VCaP (cell line): ENCODE measurements around the gene NLRX1.
A peak's percentile ranks its signal among the peaks of the same experiment; 100 is the strongest.

Source experiments
- H3K27ac ChIP-seq: fragments of 450-650 bp; 2 replicates; pipeline ENCODE4 v1.5.1; 2017
- CTCF ChIP-seq: fragments of 450-650 bp; conservative IDR thresholded peaks from 2 replicates; pipeline ENCODE4 v1.5.1; 2017; ENCODE audit warnings: mild to moderate bottlenecking, moderate library complexity

The NLRX1 gene

DNA sequence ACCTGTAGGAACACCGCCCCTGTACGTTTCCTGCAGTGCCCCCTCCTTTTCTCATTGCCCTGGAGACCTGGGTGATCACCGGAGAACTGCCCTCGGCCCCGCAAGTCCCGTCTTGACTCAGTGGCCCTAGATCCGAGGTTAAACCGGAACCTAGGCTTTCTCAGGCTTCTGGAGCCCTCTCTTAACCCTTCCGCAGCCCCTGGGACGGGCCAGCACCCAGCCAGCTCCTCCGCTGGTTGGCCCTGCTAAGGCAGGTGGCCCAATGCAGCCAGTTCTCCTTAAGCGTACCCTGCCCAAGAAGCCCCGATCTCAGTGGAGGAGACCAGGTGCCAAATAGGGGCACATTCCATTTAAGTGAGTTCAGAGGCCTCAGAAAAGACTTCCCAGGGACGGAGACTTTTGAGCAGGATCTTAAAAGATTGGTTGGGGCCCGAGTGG lies 776 bp downstream of the NLRX1 start:
- no peak for TF ChIP-seq CTCF
- peak overlapping the region; percentile 88 for H3K27ac ChIP-seq

- no peak overlapping the region for H3K27ac ChIP-seq
- no peak for TF ChIP-seq CTCF
Measured at GRCh38 chr11:119172513-119172912, 4.0 kb downstream of the NLRX1 start.

DNA sequence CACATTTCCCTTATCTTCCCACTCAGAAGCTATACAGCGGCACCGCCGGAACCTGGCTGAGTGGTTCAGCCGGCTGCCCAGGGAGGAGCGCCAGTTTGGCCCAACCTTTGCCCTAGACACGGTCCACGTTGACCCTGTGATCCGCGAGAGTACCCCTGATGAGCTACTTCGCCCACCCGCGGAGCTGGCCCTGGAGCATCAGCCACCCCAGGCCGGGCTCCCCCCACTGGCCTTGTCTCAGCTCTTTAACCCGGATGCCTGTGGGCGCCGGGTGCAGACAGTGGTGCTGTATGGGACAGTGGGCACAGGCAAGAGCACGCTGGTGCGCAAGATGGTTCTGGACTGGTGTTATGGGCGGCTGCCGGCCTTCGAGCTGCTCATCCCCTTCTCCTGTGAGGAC lies 4.9 kb downstream of the NLRX1 start:
- H3K27ac ChIP-seq = no peak overlapping the region
- TF ChIP-seq CTCF = no peak

DNA sequence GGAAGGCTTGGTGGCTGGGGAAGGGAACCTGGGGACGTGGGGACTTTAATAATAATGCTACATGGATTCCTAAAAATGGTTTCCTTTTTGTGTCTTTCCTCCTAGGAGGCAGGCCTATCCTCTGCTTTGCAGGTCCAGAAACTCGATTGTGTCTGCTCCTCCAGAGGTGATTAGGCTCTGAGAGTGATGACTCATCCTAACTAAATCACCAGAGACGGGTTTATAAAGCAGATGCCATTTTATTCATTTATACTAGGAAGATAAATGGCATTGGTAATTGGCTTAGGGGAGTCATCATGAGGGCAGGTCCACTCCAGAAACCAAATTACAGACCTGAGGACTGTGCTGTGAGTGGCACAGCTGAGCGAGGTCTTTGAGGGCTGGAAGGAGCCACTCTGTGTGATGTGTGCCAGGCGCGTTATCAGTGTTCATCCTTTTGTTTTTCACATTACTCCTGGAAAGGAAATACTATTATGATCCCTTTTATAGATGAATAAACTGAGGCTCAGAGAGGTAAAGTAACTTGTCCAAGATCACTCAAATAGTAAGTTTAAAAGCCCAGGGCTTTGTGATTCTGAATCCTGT lies 7.1 kb downstream of the NLRX1 start:
- H3K27ac ChIP-seq = no peak overlapping the region
- TF ChIP-seq CTCF = no peak

DNA sequence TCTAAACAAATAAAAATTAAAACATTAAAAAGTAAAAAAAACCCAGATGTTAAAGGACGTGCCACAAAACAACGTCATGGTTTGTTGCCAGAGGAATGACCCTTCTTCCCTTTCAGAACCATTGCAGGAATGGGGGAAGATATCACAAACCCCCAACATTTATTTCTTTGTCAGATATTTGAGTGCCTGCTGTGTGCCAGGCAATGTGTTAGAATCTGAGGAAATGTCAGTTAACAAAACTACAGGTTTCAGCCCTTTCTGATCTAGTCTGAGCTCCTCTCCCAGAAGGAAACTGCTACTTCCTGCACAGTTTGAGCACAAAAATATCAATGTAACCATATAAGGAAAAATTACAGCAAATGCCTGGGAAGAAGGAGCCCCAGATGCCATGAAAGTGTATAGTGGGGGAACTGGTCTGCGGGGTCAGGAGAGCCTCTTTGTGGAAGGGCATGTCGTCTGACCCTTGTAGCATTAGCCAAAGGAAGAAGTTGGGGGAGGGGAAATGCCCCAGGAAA lies 9.7 kb downstream of the NLRX1 start:
- no peak for TF ChIP-seq CTCF
- H3K27ac ChIP-seq = no peak overlapping the region

GRCh38 chr11:119179342-119179741 lies 10.8 kb downstream of the NLRX1 start:
- H3K27ac ChIP-seq = no peak overlapping the region
- TF ChIP-seq CTCF = no peak

DNA sequence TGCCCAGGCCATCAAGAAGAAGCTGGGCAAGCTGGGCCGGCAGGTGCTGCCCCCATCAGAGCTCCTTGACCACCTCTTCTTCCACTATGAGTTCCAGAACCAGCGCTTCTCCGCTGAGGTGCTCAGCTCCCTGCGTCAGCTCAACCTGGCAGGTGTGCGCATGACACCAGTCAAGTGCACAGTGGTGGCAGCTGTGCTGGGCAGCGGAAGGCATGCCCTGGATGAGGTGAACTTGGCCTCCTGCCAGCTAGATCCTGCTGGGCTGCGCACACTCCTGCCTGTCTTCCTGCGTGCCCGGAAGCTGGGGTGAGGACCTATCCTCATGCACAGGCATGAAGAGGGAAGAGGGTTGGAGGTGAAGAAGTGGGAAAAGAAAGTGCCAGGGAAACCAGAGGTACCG lies 11.5 kb downstream of the NLRX1 start:
- H3K27ac ChIP-seq = no peak overlapping the region
- no peak for TF ChIP-seq CTCF
